ENCODE measurements around the gene S100A2.
"Not testable (repeated sequence)": the region's sequence is repeated elsewhere in the genome, so short reads cannot be mapped to it uniquely, and the experiment has no call there.

The S100A2 gene

GRCh38 chr1:153577138-153577537 lies 11.5 kb upstream of the S100A2 start:
- H3K9me2 ChIP-seq (replicated peaks; ENCODE audit: insufficient read depth, low read length) = no peaks in the 10 kb centered on the region
- no peak overlapping the region for H3K9ac ChIP-seq (ENCODE audit: low read length)
- no peaks in the 10 kb centered on the region for H3K36me3 ChIP-seq (replicated peaks; ENCODE audit: insufficient read depth, low read length)
- H3K27ac ChIP-seq (ENCODE audit: low read length) = no peak overlapping the region
- H3K4me1 ChIP-seq (ENCODE audit: low read length) = no peaks in the 10 kb centered on the region
- H3F3A ChIP-seq (ENCODE audit: insufficient read depth, low read length) = no peaks in the 10 kb centered on the region
- no peak for DNase-seq
- H3K4me3 ChIP-seq (ENCODE audit: low read length) = no peak overlapping the region
- no peak overlapping the region for H2AFZ ChIP-seq (ENCODE audit: low read length)
- H3K27me3 ChIP-seq (replicated peaks; ENCODE audit: insufficient read depth, low read length) = peaks cover 11% of the 10 kb centered on the region
- H3K4me2 ChIP-seq (ENCODE audit: low read depth, low read length) = no peak overlapping the region
- no peaks in the 10 kb centered on the region for H3K9me3 ChIP-seq (replicated peaks; ENCODE audit: insufficient read depth, low read length)
- no peaks in the 10 kb centered on the region for H3K79me2 ChIP-seq (ENCODE audit: low read length)
- TF ChIP-seq EZH2 (optimal IDR thresholded peaks at IDR 0.05; ENCODE audit: low read depth, low read length) = no peak
- TF ChIP-seq EZH2phosphoT487 (IDR thresholded peaks at IDR 0.05; ENCODE audit: low read length) = no peak
- no peak for TF ChIP-seq CTCF (IDR thresholded peaks at IDR 0.05; ENCODE audit: low read length)
- H4K20me1 ChIP-seq (ENCODE audit: insufficient read depth, low read length) = no peaks in the 10 kb centered on the region

GRCh38 chr1:153575497-153575896 lies 9.9 kb upstream of the S100A2 start:
- peaks cover 11% of the 10 kb centered on the region for H3K27me3 ChIP-seq (replicated peaks; ENCODE audit: insufficient read depth, low read length)
- H4K20me1 ChIP-seq (ENCODE audit: insufficient read depth, low read length); H3K9me3 ChIP-seq (replicated peaks; ENCODE audit: insufficient read depth, low read length); H3K27ac ChIP-seq (ENCODE audit: low read length); H3F3A ChIP-seq (ENCODE audit: insufficient read depth, low read length); H3K79me2 ChIP-seq (ENCODE audit: low read length); H3K4me1 ChIP-seq (ENCODE audit: low read length); DNase-seq; H2AFZ ChIP-seq (ENCODE audit: low read length); H3K4me3 ChIP-seq (ENCODE audit: low read length); H3K9me2 ChIP-seq (replicated peaks; ENCODE audit: insufficient read depth, low read length); H3K9ac ChIP-seq (ENCODE audit: low read length); H3K36me3 ChIP-seq (replicated peaks; ENCODE audit: insufficient read depth, low read length); H3K4me2 ChIP-seq (ENCODE audit: low read depth, low read length): not testable (repeated sequence)

GRCh38 chr1:153575081-153575491 lies 9.4 kb upstream of the S100A2 start:
- H3K36me3 ChIP-seq (replicated peaks; ENCODE audit: insufficient read depth, low read length); H4K20me1 ChIP-seq (ENCODE audit: insufficient read depth, low read length); DNase-seq; H3K4me1 ChIP-seq (ENCODE audit: low read length); H3K9ac ChIP-seq (ENCODE audit: low read length); H3K9me3 ChIP-seq (replicated peaks; ENCODE audit: insufficient read depth, low read length); H3K4me2 ChIP-seq (ENCODE audit: low read depth, low read length); H3K4me3 ChIP-seq (ENCODE audit: low read length); H3K79me2 ChIP-seq (ENCODE audit: low read length); H3K27ac ChIP-seq (ENCODE audit: low read length); H2AFZ ChIP-seq (ENCODE audit: low read length); H3K9me2 ChIP-seq (replicated peaks; ENCODE audit: insufficient read depth, low read length); H3F3A ChIP-seq (ENCODE audit: insufficient read depth, low read length): not testable (repeated sequence)
- peaks cover 11% of the 10 kb centered on the region for H3K27me3 ChIP-seq (replicated peaks; ENCODE audit: insufficient read depth, low read length)

GRCh38 chr1:153573351-153573750 lies 7.7 kb upstream of the S100A2 start:
- Histone ChIP-seq H3K4me2 (ENCODE audit: low read depth, low read length) (no peak overlapping the region), H3F3A (ENCODE audit: insufficient read depth, low read length) (no peaks in the 10 kb centered on the region), H4K20me1 (ENCODE audit: insufficient read depth, low read length) (no peaks in the 10 kb centered on the region), H3K9me3 (replicated peaks; ENCODE audit: insufficient read depth, low read length) (no peaks in the 10 kb centered on the region), H2AFZ (ENCODE audit: low read length) (no peak overlapping the region), H3K4me3 (ENCODE audit: low read length) (no peak overlapping the region), H3K27ac (ENCODE audit: low read length) (no peak overlapping the region), H3K27me3 (replicated peaks; ENCODE audit: insufficient read depth, low read length) (peaks cover 8% of the 10 kb centered on the region), H3K4me1 (ENCODE audit: low read length) (0 out of 2 replicates have a peak, but pooled peaks cover 1% of the 10 kb centered on the region), H3K79me2 (ENCODE audit: low read length) (no peaks in the 10 kb centered on the region), H3K9me2 (replicated peaks; ENCODE audit: insufficient read depth, low read length) (no peaks in the 10 kb centered on the region), H3K9ac (ENCODE audit: low read length) (no peak overlapping the region), H3K36me3 (replicated peaks; ENCODE audit: insufficient read depth, low read length) (no peaks in the 10 kb centered on the region)
- DNase-seq = no peak
- TF ChIP-seq EZH2 (optimal IDR thresholded peaks at IDR 0.05; ENCODE audit: low read depth, low read length) (no peak), CTCF (IDR thresholded peaks at IDR 0.05; ENCODE audit: low read length) (no peak), EZH2phosphoT487 (IDR thresholded peaks at IDR 0.05; ENCODE audit: low read length) (no peak)

Data from MM.1S (cell line).